Coronary artery (tissue), 2 donors: ENCODE measurements around the gene CLASRP.
"Not testable (repeated sequence)": the region's sequence is repeated elsewhere in the genome, so short reads cannot be mapped to it uniquely, and the experiment has no call there.

ENCODE experiments used
- DNase-seq: peaks from one replicate; pipeline ENCODE4 v3.0.0-alpha.2; 2017; ENCODE audit warnings: low spot score
- H3K27ac ChIP-seq, 2 donors: fragments of 200-600 bp; sonication (generic); one replicate each; pipeline ENCODE4 v1.5.1; 2016 to 2019
- H3K4me3 ChIP-seq: fragments of 200-600 bp; sonication (generic); 2 replicates; pipeline ENCODE4 v1.5.1; 2016; ENCODE audit warnings: mild to moderate bottlenecking, moderate library complexity
- TF ChIP-seq, protein P1 (sequence below): fragments of 200-600 bp; sonication (generic); IDR thresholded peaks from one replicate; pipeline ENCODE4 v1.5.1; 2019; ENCODE audit warnings: antibody characterized with exemption

Gene CLASRP

DNA sequence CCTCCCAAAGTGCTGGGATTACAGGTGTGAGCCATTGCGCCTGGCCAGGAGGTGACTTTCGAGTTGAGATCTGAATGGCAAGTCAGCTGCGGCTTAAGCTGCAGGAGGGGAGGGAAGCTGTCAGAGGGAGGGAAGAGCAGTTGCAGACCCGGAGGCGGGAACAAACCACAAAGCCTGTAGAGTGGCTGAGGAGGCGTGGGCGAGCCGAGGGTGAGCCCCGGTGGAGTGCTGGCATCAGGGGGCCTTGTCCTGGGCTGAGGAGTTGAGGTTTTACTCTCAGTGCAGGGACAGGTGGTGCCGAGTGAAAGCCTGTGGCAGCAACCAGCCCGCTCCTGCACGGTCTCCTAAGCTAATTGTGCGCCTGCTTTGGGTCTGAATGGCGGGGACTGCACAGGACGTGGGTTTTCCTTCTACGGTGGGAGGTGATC lies 78.3 kb downstream of the CLASRP start:
- no peak overlapping the region for H3K4me3 ChIP-seq
- TF ChIP-seq, protein P1, sequence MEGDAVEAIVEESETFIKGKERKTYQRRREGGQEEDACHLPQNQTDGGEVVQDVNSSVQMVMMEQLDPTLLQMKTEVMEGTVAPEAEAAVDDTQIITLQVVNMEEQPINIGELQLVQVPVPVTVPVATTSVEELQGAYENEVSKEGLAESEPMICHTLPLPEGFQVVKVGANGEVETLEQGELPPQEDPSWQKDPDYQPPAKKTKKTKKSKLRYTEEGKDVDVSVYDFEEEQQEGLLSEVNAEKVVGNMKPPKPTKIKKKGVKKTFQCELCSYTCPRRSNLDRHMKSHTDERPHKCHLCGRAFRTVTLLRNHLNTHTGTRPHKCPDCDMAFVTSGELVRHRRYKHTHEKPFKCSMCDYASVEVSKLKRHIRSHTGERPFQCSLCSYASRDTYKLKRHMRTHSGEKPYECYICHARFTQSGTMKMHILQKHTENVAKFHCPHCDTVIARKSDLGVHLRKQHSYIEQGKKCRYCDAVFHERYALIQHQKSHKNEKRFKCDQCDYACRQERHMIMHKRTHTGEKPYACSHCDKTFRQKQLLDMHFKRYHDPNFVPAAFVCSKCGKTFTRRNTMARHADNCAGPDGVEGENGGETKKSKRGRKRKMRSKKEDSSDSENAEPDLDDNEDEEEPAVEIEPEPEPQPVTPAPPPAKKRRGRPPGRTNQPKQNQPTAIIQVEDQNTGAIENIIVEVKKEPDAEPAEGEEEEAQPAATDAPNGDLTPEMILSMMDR = no peak
- no peak for DNase-seq
- no peak overlapping the region for H3K27ac ChIP-seq

DNA sequence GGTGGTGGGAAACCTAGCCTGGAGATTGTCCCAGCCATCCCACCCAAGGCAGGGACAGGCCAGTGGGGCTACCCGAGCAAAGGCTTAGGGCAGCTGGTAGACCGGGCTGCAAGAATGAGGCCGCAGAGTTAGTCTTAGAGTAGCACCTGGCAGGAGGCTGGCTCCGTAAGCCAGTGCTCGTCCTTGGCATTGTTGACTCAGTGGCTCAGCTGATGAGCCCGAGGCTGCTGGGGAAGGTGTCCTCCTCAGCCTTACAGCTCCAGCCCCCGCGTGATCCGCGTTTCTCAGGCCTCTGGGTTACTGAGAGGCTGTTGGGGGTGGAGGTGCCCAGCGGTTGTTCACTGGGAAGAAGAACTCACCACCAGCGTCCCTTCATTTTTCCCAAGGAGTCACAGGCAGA lies 78.8 kb downstream of the CLASRP start:
- DNase-seq = no peak
- TF ChIP-seq, protein P1 = no peak

DNA sequence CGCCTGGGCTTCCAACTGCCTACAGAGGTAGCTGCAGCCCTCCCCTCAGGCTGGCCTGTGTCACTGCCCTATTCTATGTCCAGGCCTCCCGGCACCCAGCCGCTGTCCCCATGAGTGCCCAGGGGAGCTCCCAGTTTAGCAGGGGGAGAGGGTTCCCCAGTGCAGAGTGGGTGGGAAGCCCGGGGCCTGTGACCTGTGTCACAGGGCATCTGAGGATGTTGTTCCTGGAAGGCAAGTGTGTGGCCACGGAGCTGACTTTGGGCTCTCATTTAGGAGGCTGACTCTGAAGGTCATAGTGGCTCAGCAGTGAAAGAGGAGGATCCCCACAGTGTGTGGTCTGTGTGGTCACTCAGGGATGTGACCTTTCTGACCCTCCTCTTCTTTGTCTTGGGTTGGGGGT lies 79.3 kb downstream of the CLASRP start:
- no peak overlapping the region for H3K27ac ChIP-seq

More for the DNA sequence above, 78.8 kb downstream of the CLASRP start:
- H3K27ac ChIP-seq = no peak overlapping the region
- no peak overlapping the region for H3K4me3 ChIP-seq

DNA sequence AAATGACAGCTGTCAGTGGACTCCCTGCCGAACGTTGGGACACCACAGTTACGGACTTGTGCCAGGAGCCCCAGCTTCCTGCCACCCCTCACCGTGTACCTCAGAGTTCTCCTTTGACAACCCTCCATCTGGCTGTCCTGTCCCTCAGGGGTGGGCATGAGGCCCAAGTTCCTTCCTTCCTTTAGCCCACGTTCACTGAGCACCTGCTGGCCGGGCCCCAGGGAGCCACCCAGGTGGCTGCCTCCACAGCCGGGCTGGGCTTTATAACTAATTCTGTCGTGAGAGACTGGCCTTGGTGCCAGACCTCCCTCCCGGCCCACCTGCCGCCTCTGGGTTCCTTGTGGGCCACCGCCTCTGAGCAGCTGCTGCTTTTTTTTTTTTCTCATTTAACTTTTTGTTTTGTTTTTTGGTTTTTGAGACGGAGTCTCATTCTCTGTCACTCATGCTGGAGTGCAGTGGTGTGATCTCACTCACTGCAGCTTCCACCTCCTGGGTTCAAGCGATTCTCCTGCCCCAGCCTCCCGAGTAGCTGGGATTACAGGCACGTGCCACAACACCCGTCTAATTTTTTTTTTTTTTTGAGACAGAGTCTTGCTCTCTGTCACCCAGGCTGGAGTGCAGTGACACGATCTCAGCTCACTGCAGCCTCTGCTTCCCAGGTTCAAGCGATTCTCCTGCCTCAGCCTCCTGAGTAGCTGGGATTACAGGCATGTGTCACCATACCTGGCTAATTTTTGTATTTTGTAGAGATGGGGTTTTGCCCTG lies 79.9 kb downstream of the CLASRP start:
- not testable (repeated sequence) for H3K4me3 ChIP-seq, DNase-seq, H3K27ac ChIP-seq

More for the DNA sequence above, 79.3 kb downstream of the CLASRP start:
- TF ChIP-seq, protein P1 = no peak
- no peak overlapping the region for H3K4me3 ChIP-seq
- no peak for DNase-seq

DNA sequence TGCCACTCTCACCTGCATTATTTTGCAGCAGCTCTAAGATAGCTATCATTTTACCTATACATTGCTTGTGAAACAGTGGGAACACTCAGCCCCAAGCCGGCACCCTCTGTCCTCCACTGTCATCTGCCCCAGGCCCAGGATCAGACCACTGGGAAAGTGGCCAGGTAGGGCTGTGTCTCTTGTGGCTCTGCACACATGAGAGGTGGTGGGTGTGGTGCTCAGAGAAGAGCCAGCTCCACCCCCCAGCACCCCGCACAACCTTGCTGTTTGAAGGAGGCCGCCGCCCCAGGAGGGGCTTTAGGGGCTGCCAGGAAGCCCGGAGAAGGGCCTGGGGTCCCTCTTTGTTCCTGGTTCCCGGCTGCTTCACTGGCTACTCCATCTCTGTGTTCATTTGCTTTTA lies 80.7 kb downstream of the CLASRP start:
- Histone ChIP-seq H3K27ac (no peak overlapping the region), H3K4me3 (no peak overlapping the region)
- no peak for DNase-seq
- TF ChIP-seq, protein P1 = no peak
